GM19468 (cell line): Measurements from ENCODE around the gene OR6B2.

ENCODE experiments used
- ATAC-seq: cut with Tn5 transposase; IDR thresholded peaks from one replicate; pipeline ENCODE4 v1.9.1; 2021; ENCODE audit warnings: mild to moderate bottlenecking, moderate library complexity, moderate number of reproducible peaks; ENCODE audit not compliant: unreplicated experiment; ENCODE audit errors: extremely low read depth

The OR6B2 gene

DNA sequence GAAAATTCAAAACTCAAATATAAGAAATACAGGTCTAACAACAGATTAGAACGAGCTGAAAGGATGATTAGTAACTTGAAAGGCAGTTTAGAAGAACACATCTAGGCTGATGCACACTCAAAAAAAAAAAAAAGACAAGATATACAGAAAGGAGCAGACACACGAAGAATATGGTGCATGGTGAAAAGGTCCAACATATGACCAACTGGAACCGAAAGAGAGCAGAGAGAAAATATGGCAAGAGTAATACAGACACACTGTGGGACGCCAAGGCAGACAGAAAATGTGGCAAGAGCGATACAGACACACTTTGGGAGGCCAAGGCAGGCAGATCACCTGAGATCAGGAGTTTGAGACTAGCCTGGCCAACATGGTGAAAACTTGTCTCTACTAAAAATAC is 44.9 kb downstream of the OR6B2 start:
- no peak for ATAC-seq

GRCh38 chr2:239984421-239985194 is 45.6 kb downstream of the OR6B2 start:
- ATAC-seq = no peak

GRCh38 chr2:239983004-239983778 is 47.0 kb downstream of the OR6B2 start:
- no peak for ATAC-seq
